Measurements from ENCODE around the gene ANKHD1.
A peak's percentile ranks its signal among the peaks of the same experiment; 100 is the strongest.

ANKHD1 gene

GRCh38 chr5:140365941-140366340 lies 35.7 kb upstream of the ANKHD1 start:
- no peak for ATAC-seq
- Mint-ChIP-seq H3K9me3 (no peaks in the 10 kb centered on the region), H3K27ac (no peak overlapping the region), H3K4me3 (no peak overlapping the region), H3K4me1 (peaks cover 5% of the 10 kb centered on the region), H3K36me3 (no peaks in the 10 kb centered on the region)
- no peak for DNase-seq (ENCODE audit: low spot score in 2 of 2)

- no peak for DNase-seq (ENCODE audit: low spot score in 2 of 2)
These were observed 34.9 kb upstream of the ANKHD1 start for GRCh38 chr5:140366589-140367255.

GRCh38 chr5:140367256-140368013 lies 34.2 kb upstream of the ANKHD1 start:
- Mint-ChIP-seq H3K27ac (no peak overlapping the region), H3K9me3 (no peaks in the 10 kb centered on the region), H3K36me3 (no peaks in the 10 kb centered on the region), H3K4me3 (no peak overlapping the region), H3K4me1 (peaks cover 5% of the 10 kb centered on the region)
- DNase-seq (ENCODE audit: low spot score in 2 of 2): no peak
- peak; percentile 31 for ATAC-seq

More at GRCh38 chr5:140366589-140367255, 34.9 kb upstream of the ANKHD1 start:
- Mint-ChIP-seq H3K4me1 (peaks cover 5% of the 10 kb centered on the region), H3K36me3 (no peaks in the 10 kb centered on the region), H3K27ac (no peak overlapping the region), H3K9me3 (no peaks in the 10 kb centered on the region), H3K4me3 (no peak overlapping the region)
- no peak for ATAC-seq

GRCh38 chr5:140371356-140372151 lies 30.1 kb upstream of the ANKHD1 start:
- no peak for ATAC-seq
- H3K4me1 Mint-ChIP-seq: peaks cover 7% of the 10 kb centered on the region
- no peak overlapping the region for H3K27ac Mint-ChIP-seq
- H3K9me3 Mint-ChIP-seq: no peaks in the 10 kb centered on the region
- DNase-seq (ENCODE audit: low spot score in 2 of 2): no peak
- no peak overlapping the region for H3K4me3 Mint-ChIP-seq
- no peaks in the 10 kb centered on the region for H3K36me3 Mint-ChIP-seq

GRCh38 chr5:140372971-140373487 lies 28.6 kb upstream of the ANKHD1 start:
- DNase-seq (ENCODE audit: low spot score in 2 of 2) (peak; percentile 24 to 73), ATAC-seq (peak; percentile 40)
- Mint-ChIP-seq H3K4me3 (no peak overlapping the region), H3K36me3 (no peaks in the 10 kb centered on the region), H3K4me1 (peaks cover 7% of the 10 kb centered on the region), H3K27ac (peak overlapping the region; percentile 4), H3K9me3 (no peaks in the 10 kb centered on the region)

- Mint-ChIP-seq H3K9me3 (peaks cover 2% of the 10 kb centered on the region), H3K36me3 (no peaks in the 10 kb centered on the region), H3K27ac (no peak overlapping the region), H3K4me3 (no peak overlapping the region), H3K4me1 (no peaks in the 10 kb centered on the region)
- ATAC-seq: no peak
- DNase-seq (ENCODE audit: low spot score in 2 of 2): no peak
These were observed 20.3 kb upstream of the ANKHD1 start for GRCh38 chr5:140381351-140381750.

- Mint-ChIP-seq H3K27ac (no peak overlapping the region), H3K36me3 (no peaks in the 10 kb centered on the region), H3K4me3 (no peak overlapping the region), H3K4me1 (no peaks in the 10 kb centered on the region), H3K9me3 (peaks cover 2% of the 10 kb centered on the region)
- DNase-seq (ENCODE audit: low spot score in 2 of 2) (no peak), ATAC-seq (peak; percentile 97)
These were observed 19.7 kb upstream of the ANKHD1 start for GRCh38 chr5:140381972-140382371.

- no peak overlapping the region for H3K27ac Mint-ChIP-seq
- H3K4me3 Mint-ChIP-seq: no peak overlapping the region
These were observed 18.8 kb upstream of the ANKHD1 start for GRCh38 chr5:140382866-140383265.

GRCh38 chr5:140383300-140383699 lies 18.3 kb upstream of the ANKHD1 start:
- DNase-seq (ENCODE audit: low spot score in 2 of 2) (no peak), ATAC-seq (no peak)
- Mint-ChIP-seq H3K36me3 (no peaks in the 10 kb centered on the region), H3K4me3 (no peak overlapping the region), H3K27ac (no peak overlapping the region), H3K4me1 (no peaks in the 10 kb centered on the region), H3K9me3 (peaks cover 2% of the 10 kb centered on the region)

More at GRCh38 chr5:140382866-140383265, 18.8 kb upstream of the ANKHD1 start:
- Mint-ChIP-seq H3K4me1 (no peaks in the 10 kb centered on the region), H3K36me3 (no peaks in the 10 kb centered on the region), H3K9me3 (peaks cover 2% of the 10 kb centered on the region)
- DNase-seq (ENCODE audit: low spot score in 2 of 2) (no peak), ATAC-seq (no peak)

GRCh38 chr5:140388052-140388451 lies 13.6 kb upstream of the ANKHD1 start:
- DNase-seq (ENCODE audit: low spot score in 2 of 2) (no peak), ATAC-seq (no peak)
- Mint-ChIP-seq H3K36me3 (no peaks in the 10 kb centered on the region), H3K27ac (no peak overlapping the region), H3K4me3 (no peak overlapping the region), H3K9me3 (no peaks in the 10 kb centered on the region), H3K4me1 (no peaks in the 10 kb centered on the region)

- Mint-ChIP-seq H3K4me3 (no peak overlapping the region), H3K27ac (no peak overlapping the region), H3K9me3 (no peaks in the 10 kb centered on the region), H3K4me1 (no peaks in the 10 kb centered on the region), H3K36me3 (no peaks in the 10 kb centered on the region)
- DNase-seq (ENCODE audit: low spot score in 2 of 2) (no peak), ATAC-seq (no peak)
These were observed 10.3 kb upstream of the ANKHD1 start for GRCh38 chr5:140391312-140391711.

GRCh38 chr5:140391732-140392131 lies 9.9 kb upstream of the ANKHD1 start:
- H3K4me3 Mint-ChIP-seq: no peak overlapping the region
- H3K27ac Mint-ChIP-seq: no peak overlapping the region
- ATAC-seq (no peak), DNase-seq (ENCODE audit: low spot score in 2 of 2) (no peak)
- no peaks in the 10 kb centered on the region for H3K9me3 Mint-ChIP-seq
- no peaks in the 10 kb centered on the region for H3K4me1 Mint-ChIP-seq
- H3K36me3 Mint-ChIP-seq: no peaks in the 10 kb centered on the region

- no peaks in the 10 kb centered on the region for H3K4me1 Mint-ChIP-seq
- H3K4me3 Mint-ChIP-seq: no peak overlapping the region
- DNase-seq (ENCODE audit: low spot score in 2 of 2) (no peak), ATAC-seq (no peak)
- H3K27ac Mint-ChIP-seq: no peak overlapping the region
- no peaks in the 10 kb centered on the region for H3K9me3 Mint-ChIP-seq
- no peaks in the 10 kb centered on the region for H3K36me3 Mint-ChIP-seq
These were observed 7.9 kb upstream of the ANKHD1 start for GRCh38 chr5:140393738-140394137.

GRCh38 chr5:140398379-140398811 lies 3.2 kb upstream of the ANKHD1 start:
- DNase-seq (ENCODE audit: low spot score in 2 of 2) (no peak), ATAC-seq (no peak)
- no peak overlapping the region for H3K27ac Mint-ChIP-seq
- no peaks in the 10 kb centered on the region for H3K9me3 Mint-ChIP-seq
- peaks cover 16% of the 10 kb centered on the region for H3K4me1 Mint-ChIP-seq
- H3K4me3 Mint-ChIP-seq: no peak overlapping the region
- peaks cover 11% of the 10 kb centered on the region for H3K36me3 Mint-ChIP-seq

GRCh38 chr5:140399979-140400729 lies 1.5 kb upstream of the ANKHD1 start:
- Mint-ChIP-seq H3K36me3 (peaks cover 29% of the 10 kb centered on the region), H3K9me3 (no peaks in the 10 kb centered on the region), H3K4me1 (peaks cover 31% of the 10 kb centered on the region), H3K4me3 (no peak overlapping the region), H3K27ac (no peak overlapping the region)
- DNase-seq (ENCODE audit: low spot score in 2 of 2) (peak in 1 of 2 donors; percentile 49), ATAC-seq (peak; percentile 0)

All from stimulated activated effector memory CD8-positive, alpha-beta T cell treated with anti-CD3 and anti-CD28 coated beads, Interleukin-12 subunit alpha, Interleukin-12 subunit beta, amount 100 ng/mL, for 72 hours (primary cell).